SJSA1 (cell line): ENCODE measurements around the gene MCM8. TPM values are rescaled to one million over a fixed set of nuclear protein-coding genes. Genes with fewer than 3 reads are reported as not detected.

Experiments used
- DNase-seq, 2 experiments: peaks; one replicate each; pipeline ENCODE4 v3.0.0-alpha.2; 2015 to 2020; ENCODE audit warnings: low spot score in 2 of 2, low read depth in 1 of 2
- H3K27ac ChIP-seq: fragments of 250-450 bp; sonication (Bioruptor Pico); 2 replicates; pipeline ENCODE4 v1.5.1; 2020; ENCODE audit warnings: mild to moderate bottlenecking, moderate library complexity
- H3K27me3 ChIP-seq: fragments of 250-450 bp; sonication (Bioruptor Pico); replicated peaks from 2 replicates; pipeline ENCODE4 v1.5.1; 2020; ENCODE audit warnings: mild to moderate bottlenecking, moderate library complexity
- H3K36me3 ChIP-seq: fragments of 250-450 bp; sonication (Bioruptor Pico); 2 replicates; pipeline ENCODE4 v1.5.1; 2020; ENCODE audit warnings: mild to moderate bottlenecking
- H3K4me1 ChIP-seq: fragments of 250-450 bp; sonication (Bioruptor Pico); replicated peaks from 2 replicates; pipeline ENCODE4 v1.6.1; 2021; ENCODE audit warnings: mild to moderate bottlenecking
- H3K4me3 ChIP-seq: fragments of 250-450 bp; sonication (Bioruptor Pico); 2 replicates; pipeline ENCODE4 v1.5.1; 2020; ENCODE audit warnings: mild to moderate bottlenecking
- H3K9me3 ChIP-seq: fragments of 250-450 bp; sonication (Bioruptor Pico); replicated peaks from 2 replicates; pipeline ENCODE4 v1.5.1; 2020; ENCODE audit warnings: mild to moderate bottlenecking
- total RNA-seq: library from RNA; depleted of rRNA; stranded (reverse); fragments of >200 nt; shearing (Covaris generic); gene quantifications from 2 replicates; pipeline ENCODE4 v1.2.3, GENCODE V29; 2014

The MCM8 gene
- total RNA-seq, 1 experiment from 2014 or later, result 38.3 TPM

GRCh38 chr20:5928836-5929715, 21.4 kb upstream of the MCM8 start:
- no peak for DNase-seq
- H3K4me1 ChIP-seq, result no peaks in the 10 kb centered on the region
- no peak overlapping the region for H3K4me3 ChIP-seq
- no peaks in the 10 kb centered on the region for H3K36me3 ChIP-seq
- peaks cover 9% of the 10 kb centered on the region for H3K27me3 ChIP-seq
- no peak overlapping the region for H3K27ac ChIP-seq
- H3K9me3 ChIP-seq, result no peaks in the 10 kb centered on the region

GRCh38 chr20:5931411-5931810, 19.0 kb upstream of the MCM8 start:
- DNase-seq, result no peak
- Histone ChIP-seq H3K4me1 (no peaks in the 10 kb centered on the region), H3K27ac (no peak overlapping the region), H3K36me3 (no peaks in the 10 kb centered on the region), H3K9me3 (no peaks in the 10 kb centered on the region), H3K27me3 (peaks cover 9% of the 10 kb centered on the region), H3K4me3 (no peak overlapping the region)

- H3K4me3 ChIP-seq, result no peak overlapping the region
- H3K27me3 ChIP-seq, result peaks cover 9% of the 10 kb centered on the region
- no peaks in the 10 kb centered on the region for H3K4me1 ChIP-seq
- no peak overlapping the region for H3K27ac ChIP-seq
- peaks cover 5% of the 10 kb centered on the region for H3K36me3 ChIP-seq
- H3K9me3 ChIP-seq, result no peaks in the 10 kb centered on the region
- no peak for DNase-seq
These were observed 17.7 kb upstream of the MCM8 start for GRCh38 chr20:5932796-5933195.

- H3K27ac ChIP-seq, result no peak overlapping the region
- DNase-seq, result no peak
- H3K4me1 ChIP-seq, result no peaks in the 10 kb centered on the region
- no peaks in the 10 kb centered on the region for H3K9me3 ChIP-seq
- no peak overlapping the region for H3K4me3 ChIP-seq
- peaks cover 9% of the 10 kb centered on the region for H3K27me3 ChIP-seq
- peaks cover 12% of the 10 kb centered on the region for H3K36me3 ChIP-seq
These were observed 16.5 kb upstream of the MCM8 start for GRCh38 chr20:5933802-5934436.

GRCh38 chr20:5935384-5935783, 15.1 kb upstream of the MCM8 start:
- peaks cover 9% of the 10 kb centered on the region for H3K27me3 ChIP-seq
- no peak for DNase-seq

GRCh38 chr20:5936238-5936637, 14.2 kb upstream of the MCM8 start:
- no peak overlapping the region for H3K27ac ChIP-seq
- DNase-seq, result no peak
- peaks cover 30% of the 10 kb centered on the region for H3K36me3 ChIP-seq
- no peak overlapping the region for H3K4me3 ChIP-seq
- H3K27me3 ChIP-seq, result peaks cover 6% of the 10 kb centered on the region; the same call in 1 of the 2 replicates
- no peaks in the 10 kb centered on the region for H3K9me3 ChIP-seq
- H3K4me1 ChIP-seq, result no peaks in the 10 kb centered on the region

More at GRCh38 chr20:5935384-5935783, 15.1 kb upstream of the MCM8 start:
- Histone ChIP-seq H3K4me3 (no peak overlapping the region), H3K27ac (no peak overlapping the region), H3K9me3 (no peaks in the 10 kb centered on the region), H3K4me1 (no peaks in the 10 kb centered on the region), H3K36me3 (peaks cover 23% of the 10 kb centered on the region)

- no peaks in the 10 kb centered on the region for H3K9me3 ChIP-seq
- no peaks in the 10 kb centered on the region for H3K4me1 ChIP-seq
- H3K4me3 ChIP-seq, result no peak overlapping the region
- H3K36me3 ChIP-seq, result peaks cover 51% of the 10 kb centered on the region
- DNase-seq, result no peak
- H3K27me3 ChIP-seq, result no peaks in the 10 kb centered on the region
- H3K27ac ChIP-seq, result no peak overlapping the region
These were observed 11.9 kb upstream of the MCM8 start for GRCh38 chr20:5938456-5939029.

- DNase-seq, result no peak
- Histone ChIP-seq H3K9me3 (no peaks in the 10 kb centered on the region), H3K27me3 (no peaks in the 10 kb centered on the region), H3K4me1 (peaks cover 5% of the 10 kb centered on the region; the same call in 1 of the 2 replicates), H3K4me3 (no peak overlapping the region), H3K27ac (no peak overlapping the region), H3K36me3 (peaks cover 65% of the 10 kb centered on the region)
These were observed 4.5 kb upstream of the MCM8 start for GRCh38 chr20:5945963-5946362.

- H3K4me3 ChIP-seq, result no peak overlapping the region
- H3K27me3 ChIP-seq, result no peaks in the 10 kb centered on the region
- no peaks in the 10 kb centered on the region for H3K9me3 ChIP-seq
- peaks cover 58% of the 10 kb centered on the region for H3K36me3 ChIP-seq
- no peak for DNase-seq
- H3K27ac ChIP-seq, result no peak overlapping the region
- H3K4me1 ChIP-seq, result peaks cover 11% of the 10 kb centered on the region; the same call in 1 of the 2 replicates
These were observed 3.2 kb upstream of the MCM8 start for GRCh38 chr20:5947276-5947675.

GRCh38 chr20:5949943-5950270, 545 bp upstream of the MCM8 start:
- peaks cover 11% of the 10 kb centered on the region; the same call in 1 of the 2 replicates for H3K4me1 ChIP-seq
- H3K27ac ChIP-seq, result peak overlapping the region; percentile 12
- H3K9me3 ChIP-seq, result no peaks in the 10 kb centered on the region

GRCh38 chr20:5967469-5967868, 17.0 kb downstream of the MCM8 start:
- DNase-seq, result no peak
- H3K9me3 ChIP-seq, result no peaks in the 10 kb centered on the region
- peaks cover 78% of the 10 kb centered on the region for H3K36me3 ChIP-seq
- no peaks in the 10 kb centered on the region for H3K27me3 ChIP-seq
- no peak overlapping the region for H3K4me3 ChIP-seq
- H3K27ac ChIP-seq, result no peak overlapping the region
- H3K4me1 ChIP-seq, result no peaks in the 10 kb centered on the region

More at GRCh38 chr20:5949943-5950270, 545 bp upstream of the MCM8 start:
- peak overlapping the region; percentile 73 for H3K4me3 ChIP-seq
- peaks cover 62% of the 10 kb centered on the region for H3K36me3 ChIP-seq
- no peak for DNase-seq
- no peaks in the 10 kb centered on the region for H3K27me3 ChIP-seq

- DNase-seq, result no peak
- H3K4me3 ChIP-seq, result no peak overlapping the region
- H3K4me1 ChIP-seq, result no peaks in the 10 kb centered on the region
- H3K27me3 ChIP-seq, result no peaks in the 10 kb centered on the region; the same call in 1 of the 2 replicates
- peaks cover 82% of the 10 kb centered on the region for H3K36me3 ChIP-seq
- H3K27ac ChIP-seq, result no peak overlapping the region
- H3K9me3 ChIP-seq, result no peaks in the 10 kb centered on the region
These were observed 18.0 kb downstream of the MCM8 start for GRCh38 chr20:5968462-5968861.

GRCh38 chr20:5969348-5969935, 19.0 kb downstream of the MCM8 start:
- no peak overlapping the region for H3K27ac ChIP-seq

More at GRCh38 chr20:5969348-5969935, 19.0 kb downstream of the MCM8 start:
- Histone ChIP-seq H3K4me1 (no peaks in the 10 kb centered on the region), H3K36me3 (peaks cover 81% of the 10 kb centered on the region), H3K27me3 (no peaks in the 10 kb centered on the region; the same call in 1 of the 2 replicates), H3K4me3 (no peak overlapping the region), H3K9me3 (no peaks in the 10 kb centered on the region)
- DNase-seq, result no peak
